C4-2B (cell line): ENCODE results near the gene KANSL1L.

Source experiments
- CTCF ChIP-seq: fragments of 450-650 bp; conservative IDR thresholded peaks from 2 replicates; pipeline ENCODE4 v1.5.1; 2017; ENCODE audit warnings: mild to moderate bottlenecking
- ZFX ChIP-seq: fragments of 450-650 bp; IDR thresholded peaks from 2 replicates; pipeline ENCODE4 v1.6.1; 2017

- TF ChIP-seq CTCF = no peak
- no peak for TF ChIP-seq ZFX
Measured at GRCh38 chr2:210034087-210034683, 137.0 kb downstream of the KANSL1L start.
